ENCODE measurements around the gene BIRC7. TPM values are rescaled to one million over a fixed set of nuclear protein-coding genes. Genes with fewer than 3 reads are reported as not detected.

Gene BIRC7
- total RNA-seq, 1 experiment from 2014 or later = 0.96 TPM

- no peak for ATAC-seq
- RAD21 ChIA-PET (ENCODE audit: low non-redundant PET in 1 of 2, low total read pairs in 2 of 2, uncharacterized antibody in 2 of 2, unreplicated experiment in 2 of 2) = interaction anchor here (1.2 to 1.5 kb wide), 2 partner anchors 29 to 43 kb away, joined by 3 to 7 read pairs; no protein-coding TSS in a partner anchor
- DNase-seq (ENCODE audit: low read depth, low spot score) = no peak
- no TSS peak for BruUV-seq (replicated peaks)
- no peaks in the 10 kb centered on the region for H3K9me2 ChIP-seq (ENCODE audit: insufficient read depth)
- peaks cover 15 to 28% of the 10 kb centered on the region in 2 experiments for H3K4me1 ChIP-seq (ENCODE audit: control insufficient read depth in 1 of 2, insufficient read depth in 2 of 2, low read length in 2 of 2)
- no peak overlapping the region for H2AFZ ChIP-seq (ENCODE audit: low read depth, low read length, poor library complexity, severe bottlenecking)
- H3K9me3 ChIP-seq (ENCODE audit: control insufficient read depth in 1 of 2, insufficient read depth in 1 of 2, low read depth in 1 of 2, low read length in 2 of 2) = no peaks in the 10 kb centered on the region
- H3K79me2 ChIP-seq (ENCODE audit: insufficient read depth, low read length) = no peaks in the 10 kb centered on the region
- no peaks in the 10 kb centered on the region for H4K20me1 ChIP-seq (ENCODE audit: insufficient read depth)
- no peaks in the 10 kb centered on the region for H3K36me3 ChIP-seq (ENCODE audit: control insufficient read depth in 1 of 2, insufficient read depth in 2 of 2, low read length in 2 of 2)
- no peak for TF ChIP-seq CEBPB (IDR thresholded peaks at IDR 0.05; ENCODE audit: low read depth)
- TF ChIP-seq SP1 (IDR thresholded peaks at IDR 0.05; ENCODE audit: low read depth) = no peak
- no peak overlapping the region for H3K4me2 ChIP-seq (ENCODE audit: low read length)
- CTCF ChIA-PET = interaction anchor here (0.9 to 4.3 kb wide), 9 partner anchors 8 to 295 kb away, joined by 3 to 107 read pairs (median 9); partner anchors contain the start of gene BIRC7
- H3K4me3 ChIP-seq (replicated peaks in 1 of 2; ENCODE audit: low read depth in 1 of 2, low read length in 2 of 2) = no peak overlapping the region
- POLR2A ChIA-PET = interaction anchor here (1.7 kb wide), 1 partner anchor 50 kb away, joined by 6 read pairs; the partner anchor contains the start of gene ARFGAP1
- no peak overlapping the region for H3K27ac ChIP-seq (ENCODE audit: low read depth, low read length)
- intact Hi-C loops (cut with micrococcal nuclease) = loop anchor here (2.0 kb wide), 1 partner anchor 68 kb away; no protein-coding TSS in a partner anchor
- no peak overlapping the region for H3K9ac ChIP-seq (ENCODE audit: low read length)
- H3K27me3 ChIP-seq (ENCODE audit: insufficient read depth, low read length) = no peaks in the 10 kb centered on the region
Observed at GRCh38 chr20:63222541-63222940, 13.2 kb upstream of the BIRC7 start.

- Histone ChIP-seq H3K36me3 (ENCODE audit: control insufficient read depth in 1 of 2, insufficient read depth in 2 of 2, low read length in 2 of 2) (no peaks in the 10 kb centered on the region), H4K20me1 (ENCODE audit: insufficient read depth) (no peaks in the 10 kb centered on the region), H3K9me2 (ENCODE audit: insufficient read depth) (no peaks in the 10 kb centered on the region), H3K79me2 (ENCODE audit: insufficient read depth, low read length) (no peaks in the 10 kb centered on the region), H3K27me3 (ENCODE audit: insufficient read depth, low read length) (no peaks in the 10 kb centered on the region), H3K4me1 (ENCODE audit: control insufficient read depth in 1 of 2, insufficient read depth in 2 of 2, low read length in 2 of 2) (peaks cover 15 to 28% of the 10 kb centered on the region in 2 experiments), H3K4me3 (replicated peaks in 1 of 2; ENCODE audit: low read depth in 1 of 2, low read length in 2 of 2) (no peak overlapping the region), H3K27ac (ENCODE audit: low read depth, low read length) (no peak overlapping the region), H3K9ac (ENCODE audit: low read length) (no peak overlapping the region), H3K4me2 (ENCODE audit: low read length) (no peak overlapping the region), H3K9me3 (ENCODE audit: control insufficient read depth in 1 of 2, insufficient read depth in 1 of 2, low read depth in 1 of 2, low read length in 2 of 2) (no peaks in the 10 kb centered on the region), H2AFZ (ENCODE audit: low read depth, low read length, poor library complexity, severe bottlenecking) (no peak overlapping the region)
- no TSS peak for BruUV-seq (replicated peaks)
- DNase-seq (ENCODE audit: low read depth, low spot score) (no peak), ATAC-seq (peak; percentile 78)
- POLR2A ChIA-PET = interaction anchor here (1.5 to 2.0 kb wide), 5 partner anchors 8 to 49 kb away, joined by 3 to 11 read pairs (median 6); partner anchors contain the start of gene ARFGAP1
- intact Hi-C loops (cut with micrococcal nuclease) = loop anchor here (1.0 to 2.0 kb wide), 2 partner anchors 28 to 68 kb away; no protein-coding TSS in a partner anchor
- no peak for TF ChIP-seq JUND (IDR thresholded peaks at IDR 0.05)
- peak; percentile 86 to 95 (median 88) for TF ChIP-seq CTCF (IDR thresholded peaks at IDR 0.05 in 2 of 3, conservative IDR thresholded peaks at IDR 0.05 in 1 of 3; ENCODE audit: borderline replicate concordance in 1 of 3, insufficient read depth in 1 of 3, low read depth in 2 of 3, low read length in 2 of 3)
- no peak for TF ChIP-seq YY1 (IDR thresholded peaks at IDR 0.05; ENCODE audit: extremely low read depth, insufficient replicate concordance, low read depth, low read length)
- no peak for TF ChIP-seq CBX3 (IDR thresholded peaks at IDR 0.05; ENCODE audit: low read depth)
- TF ChIP-seq RAD21 (IDR thresholded peaks at IDR 0.05; ENCODE audit: low read depth) = peak; percentile 96
- no peak for TF ChIP-seq SRF (IDR thresholded peaks at IDR 0.05; ENCODE audit: low read depth)
- TF ChIP-seq ZNF274 (IDR thresholded peaks at IDR 0.05; ENCODE audit: low read depth, low read length) = no peak
- no peak for TF ChIP-seq ZFX (IDR thresholded peaks at IDR 0.05)
- CTCF ChIA-PET = interaction anchor here (0.6 to 4.3 kb wide), 30 partner anchors 9 to 750 kb away, joined by 3 to 107 read pairs (median 6); partner anchors contain the start of genes ARFGAP1, BIRC7 and PTK6
- RAD21 ChIA-PET (ENCODE audit: low non-redundant PET in 1 of 2, low total read pairs in 2 of 2, uncharacterized antibody in 2 of 2, unreplicated experiment in 2 of 2) = interaction anchor here (0.6 to 1.5 kb wide), 9 partner anchors 8 to 63 kb away, joined by 3 to 7 read pairs (median 3); no protein-coding TSS in a partner anchor
Observed at GRCh38 chr20:63223121-63223825, 12.4 kb upstream of the BIRC7 start.
